GM12892 (cell line): ENCODE results near the gene DOP1A.

Experiments used
- POLR2A ChIP-seq: IDR thresholded peaks from 2 replicates; pipeline ENCODE4 v1.6.1; 2011; ENCODE audit warnings: low read depth, low read length, control low read depth
- POLR2AphosphoS5 ChIP-seq: IDR thresholded peaks from 2 replicates; pipeline ENCODE4 v1.6.1; 2011; ENCODE audit warnings: low read depth, low read length, control low read depth
- TAF1 ChIP-seq: IDR thresholded peaks from 2 replicates; pipeline ENCODE4 v1.6.1; 2011; ENCODE audit warnings: low read depth, mild to moderate bottlenecking, control low read depth, low read length, borderline replicate concordance

DNA sequence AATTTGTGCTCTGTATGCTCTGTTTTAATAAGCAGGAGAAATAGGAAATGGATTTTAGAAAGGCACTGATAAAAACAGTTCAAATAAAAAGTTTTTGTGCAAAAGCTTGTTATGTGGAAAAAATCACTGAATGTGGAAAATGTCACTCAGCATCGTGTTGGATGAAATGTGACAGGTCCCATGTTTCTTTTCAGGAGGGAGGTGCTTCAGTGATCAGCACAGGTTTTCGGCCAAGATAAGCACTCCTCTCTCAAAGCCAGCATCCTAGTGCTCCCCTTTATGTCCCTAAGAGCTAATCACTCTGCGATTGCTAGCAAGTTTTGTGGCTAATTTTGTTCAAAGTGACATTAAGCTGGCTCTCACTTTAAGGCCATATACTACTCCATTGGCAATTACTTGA, 13.8 kb upstream of the DOP1A start:
- TF ChIP-seq POLR2AphosphoS5 = no peak
- no peak for TF ChIP-seq POLR2A
- TF ChIP-seq TAF1 = no peak
